ENCODE measurements around the gene DAZL. TPM values are rescaled to one million over a fixed set of nuclear protein-coding genes. Genes with fewer than 3 reads are reported as not detected.

Gene DAZL
- total RNA-seq, 1 experiment from 2014 or later, result 21.2 TPM

- no peaks in the 10 kb centered on the region for H3K23me2 ChIP-seq (ENCODE audit: insufficient read length, low read depth, low read length, poor library complexity, severe bottlenecking)
- no peak overlapping the region for H3K23ac ChIP-seq (ENCODE audit: insufficient read length, low read depth, low read length)
- H4K91ac ChIP-seq (ENCODE audit: insufficient read length, low read depth, low read length), result no peak overlapping the region
- Mint-ChIP-seq H3K27me3 (ENCODE audit: low read depth) (no peaks in the 10 kb centered on the region; the same call in 1 of the 2 replicates), H3K27ac (peak overlapping the region in 1 of 3 experiments; percentile 49; a peak in 1 of 7 replicates), H3K9me3 (no peaks in the 10 kb centered on the region; a peak in 1 of 5 replicates), H3K4me1 (peaks cover 11 to 12% of the 10 kb centered on the region in 2 experiments), H3K4me3 (no peak overlapping the region), H3K36me3 (ENCODE audit: insufficient read depth in 1 of 3, low read depth in 3 of 3) (peaks cover 0 to 5% (median 2%) of the 10 kb centered on the region in 3 experiments; a peak in 3 of 7 replicates)
- H3K27ac ChIP-seq (ENCODE audit: insufficient read length, low read depth, low read length), result no peak overlapping the region
- H3K79me2 ChIP-seq (ENCODE audit: insufficient read depth, low read length), result no peaks in the 10 kb centered on the region
- H2AFZ ChIP-seq (ENCODE audit: low read length), result no peak overlapping the region
- H4K20me1 ChIP-seq (ENCODE audit: control insufficient read depth, insufficient read depth, insufficient read length), result no peaks in the 10 kb centered on the region
- no peak overlapping the region for H3K18ac ChIP-seq (ENCODE audit: insufficient read length, low read depth, low read length)
- TF ChIP-seq CTCF (conservative IDR thresholded peaks at IDR 0.05), result no peak
- H3K9ac ChIP-seq (ENCODE audit: extremely low read depth, insufficient read length, low read length), result no peak overlapping the region
- H2BK120ac ChIP-seq (ENCODE audit: low read depth, low read length, poor library complexity, severe bottlenecking), result no peak overlapping the region
- H3K4me2 ChIP-seq (ENCODE audit: insufficient read depth, insufficient read length, low read length), result no peak overlapping the region
- DNase-seq, result no peak
- no peaks in the 10 kb centered on the region for H3K9me3 ChIP-seq (ENCODE audit: control insufficient read depth, low read depth, low read length)
- no peak overlapping the region for H2BK20ac ChIP-seq (ENCODE audit: low read depth, low read length, poor library complexity, severe bottlenecking)
- no peak overlapping the region for H3T11ph ChIP-seq (ENCODE audit: low read length)
- no peaks in the 10 kb centered on the region for H3K27me3 ChIP-seq (ENCODE audit: insufficient read depth, low read length)
- no peak overlapping the region for H2AK5ac ChIP-seq (ENCODE audit: insufficient read length, low read length)
- peaks cover 2% of the 10 kb centered on the region; the same call in 1 of the 2 replicates for H3K4me1 ChIP-seq (ENCODE audit: insufficient read depth, low read length)
- WGBS (ENCODE audit: extremely low coverage, insufficient read length, low lambda C conversion rate), result no CpG with 5 or more reads among the region's 3 CpGs
- no peak overlapping the region for H4K5ac ChIP-seq (ENCODE audit: insufficient read length, low read depth, low read length)
- no peak overlapping the region for H3K14ac ChIP-seq (ENCODE audit: insufficient read depth, low read length)
- no peak overlapping the region for H2BK5ac ChIP-seq (ENCODE audit: insufficient read length, low read length)
- no peak overlapping the region for H2BK12ac ChIP-seq (ENCODE audit: insufficient read length, low read depth, low read length)
- no peak overlapping the region for H3K56ac ChIP-seq (ENCODE audit: insufficient read length, low read depth, low read length)
- H4K8ac ChIP-seq (replicated peaks; ENCODE audit: insufficient read length, low read depth, low read length), result no peak overlapping the region
- no peak overlapping the region for H3K4ac ChIP-seq (ENCODE audit: low read depth, low read length)
- H2BK15ac ChIP-seq (ENCODE audit: low read depth, low read length), result no peak overlapping the region
- H3K79me1 ChIP-seq (ENCODE audit: insufficient read depth, low read depth, low read length, poor library complexity, severe bottlenecking), result no peaks in the 10 kb centered on the region
Observed at GRCh38 chr3:16552757-16553156, 52.5 kb downstream of the DAZL start.

All from H9 (cell line).